Body of pancreas (tissue), 4 donors: ENCODE measurements around the gene RAD51B. TPM values are rescaled to one million over a fixed set of nuclear protein-coding genes. Genes with fewer than 3 reads are reported as not detected.

Source experiments
- ATAC-seq: fragments of 150-250 bp; one replicate; pipeline ENCODE4 v1.9.1; 2016
- DNase-seq, 4 donors: peaks; one replicate each; pipeline ENCODE4 v3.0.0-alpha.2; 2019
- H3K27ac ChIP-seq, 4 donors: fragments of 200-600 bp; sonication (generic); 1 replicate in 3 of 4; 2 replicates in 1 of 4; pipeline versions ENCODE4 v1.5.1 to v1.6.1; 2016 to 2019; ENCODE audit warnings: mild to moderate bottlenecking in 1 of 4, mixed read lengths in 1 of 4, moderate library complexity in 1 of 4
- H3K27me3 ChIP-seq, 2 donors: fragments of 200-600 bp; sonication (generic); one replicate each; pipeline ENCODE4 v1.6.0; 2016; ENCODE audit warnings: mild to moderate bottlenecking in 1 of 2
- H3K36me3 ChIP-seq, 2 donors: fragments of 200-600 bp; sonication (generic); replicated peaks in 1 of 2; 2 replicates each; pipeline ENCODE4 v1.5.1; 2016; ENCODE audit warnings: low read depth in 2 of 2; ENCODE audit not compliant: insufficient read depth in 1 of 2
- H3K4me1 ChIP-seq: fragments of 200-600 bp; sonication (generic); one replicate; pipeline ENCODE4 v1.6.0; 2016
- H3K4me3 ChIP-seq, 2 donors: fragments of 200-600 bp; sonication (generic); 1 replicate in 1 of 2; 2 replicates in 1 of 2; pipeline ENCODE4 v1.5.1; 2016 to 2019
- H3K9me3 ChIP-seq, 3 donors: fragments of 200-600 bp; sonication (generic); 1 replicate in 2 of 3; 2 replicates in 1 of 3; pipeline ENCODE4 v1.5.1; 2016
- CTCF ChIP-seq, 7 experiments: fragments of 450-650 bp in 4 of 7; fragments of 200-600 bp in 3 of 7; sonication (generic) in 3 of 7; IDR thresholded peaks; one replicate each; pipeline ENCODE4 v1.5.1; 2016 to 2019; ENCODE audit warnings: antibody characterized with exemption in 7 of 7
- POLR2A ChIP-seq, 3 donors: fragments of 450-650 bp; IDR thresholded peaks; one replicate each; pipeline ENCODE4 v1.6.1; 2016; ENCODE audit warnings: antibody characterized with exemption in 3 of 3, mild to moderate bottlenecking in 2 of 3
- WGBS, 2 donors: methylation state at CpG; one replicate each; pipeline ENCODE4 v1.1.5; 2017; 5-methylcytosine and 5-hydroxymethylcytosine counted together
- intact Hi-C: fragments of 100-400 bp; cut with DNase I; formaldehyde crosslinking; loops from one replicate; pipeline ENCODE4 v1.15.1; 2023
- total RNA-seq, 2 donors: library from RNA; depleted of rRNA; stranded (reverse); fragments of >200 nt; gene quantifications; one replicate each; pipeline ENCODE4 v1.1.0, GENCODE V29; 2016

The RAD51B gene
- total RNA-seq, 2 donors from 2014 or later: 12.2 to 29.6 TPM

GRCh38 chr14:68320495-68320894 is 500.9 kb downstream of the RAD51B start:
- Histone ChIP-seq H3K4me1 (no peaks in the 10 kb centered on the region), H3K36me3 (no peaks in the 10 kb centered on the region), H3K27me3 (no peaks in the 10 kb centered on the region), H3K9me3 (no peaks in the 10 kb centered on the region), H3K4me3 (no peak overlapping the region), H3K27ac (no peak overlapping the region)
- DNase-seq (no peak), ATAC-seq (no peak)
- TF ChIP-seq POLR2A (IDR thresholded peaks at IDR 0.05) (no peak), CTCF (IDR thresholded peaks at IDR 0.05) (no peak)
- 85 to 93% methylated on average over 1 of the region's 1 CpG for WGBS, 2 donors
- intact Hi-C loops: no loop called here

- H3K27ac ChIP-seq: no peak overlapping the region
- peak in 2 of 4 donors; percentile 36 to 40 for DNase-seq
- H3K4me1 ChIP-seq: no peaks in the 10 kb centered on the region
- no peaks in the 10 kb centered on the region for H3K9me3 ChIP-seq
- intact Hi-C loops: no loop called here
- H3K36me3 ChIP-seq: no peaks in the 10 kb centered on the region
- WGBS, 2 donors: 83 to 89% methylated on average over 4 of the region's 4 CpGs
- H3K4me3 ChIP-seq: no peak overlapping the region
- peak; percentile 47 for ATAC-seq
- TF ChIP-seq CTCF (IDR thresholded peaks at IDR 0.05) (no peak), POLR2A (IDR thresholded peaks at IDR 0.05) (no peak)
- no peaks in the 10 kb centered on the region for H3K27me3 ChIP-seq
These were observed 503.5 kb downstream of the RAD51B start for GRCh38 chr14:68322940-68323620.

- Histone ChIP-seq H3K27me3 (no peaks in the 10 kb centered on the region), H3K4me1 (no peaks in the 10 kb centered on the region), H3K36me3 (no peaks in the 10 kb centered on the region), H3K27ac (no peak overlapping the region), H3K9me3 (no peaks in the 10 kb centered on the region), H3K4me3 (no peak overlapping the region)
- DNase-seq (no peak), ATAC-seq (no peak)
- TF ChIP-seq CTCF (IDR thresholded peaks at IDR 0.05) (no peak), POLR2A (IDR thresholded peaks at IDR 0.05) (no peak)
- intact Hi-C loops: no loop called here
- 86 to 93% methylated on average over 5 of the region's 5 CpGs for WGBS, 2 donors
These were observed 505.8 kb downstream of the RAD51B start for GRCh38 chr14:68325267-68325807.

GRCh38 chr14:68327231-68327630 is 507.7 kb downstream of the RAD51B start:
- TF ChIP-seq POLR2A (IDR thresholded peaks at IDR 0.05) (no peak), CTCF (IDR thresholded peaks at IDR 0.05) (no peak)
- 93% methylated on average over 3 of the region's 3 CpGs for WGBS, 2 donors
- no peak overlapping the region for H3K27ac ChIP-seq
- H3K27me3 ChIP-seq: no peaks in the 10 kb centered on the region
- H3K36me3 ChIP-seq: no peaks in the 10 kb centered on the region
- no peak for ATAC-seq
- intact Hi-C loops: no loop called here
- no peaks in the 10 kb centered on the region for H3K9me3 ChIP-seq
- H3K4me3 ChIP-seq: no peak overlapping the region
- no peak for DNase-seq
- H3K4me1 ChIP-seq: no peaks in the 10 kb centered on the region

GRCh38 chr14:68328509-68328908 is 508.9 kb downstream of the RAD51B start:
- Histone ChIP-seq H3K27me3 (no peaks in the 10 kb centered on the region), H3K9me3 (no peaks in the 10 kb centered on the region), H3K27ac (no peak overlapping the region), H3K4me1 (no peaks in the 10 kb centered on the region), H3K4me3 (no peak overlapping the region), H3K36me3 (no peaks in the 10 kb centered on the region)
- intact Hi-C loops: no loop called here
- ATAC-seq (no peak), DNase-seq (no peak)
- 94 to 96% methylated on average over 3 of the region's 3 CpGs for WGBS, 2 donors
- no peak for TF ChIP-seq POLR2A (IDR thresholded peaks at IDR 0.05)
